DND-41 (cell line): ENCODE measurements around the gene MAPKAPK2.

ENCODE experiments used
- CTCF ChIP-seq: IDR thresholded peaks from 2 replicates; pipeline ENCODE4 v1.5.1; 2012; ENCODE audit warnings: borderline replicate concordance, low read length, moderate library complexity, mild to moderate bottlenecking; ENCODE audit not compliant: poor library complexity, severe bottlenecking; ENCODE audit errors: extremely low read depth
- EZH2 ChIP-seq: IDR thresholded peaks from 3 replicates; pipeline ENCODE4 v1.6.1; 2012; ENCODE audit warnings: borderline replicate concordance, low read depth, mild to moderate bottlenecking, moderate library complexity, low read length, inconsistent platforms; ENCODE audit not compliant: severe bottlenecking

GRCh38 chr1:206666031-206666561 lies 18.6 kb upstream of the MAPKAPK2 start:
- TF ChIP-seq CTCF: no peak
- TF ChIP-seq EZH2: no peak
